Type B pancreatic cell (in vitro differentiated cells): ENCODE results near the gene RAB11A. TPM values are rescaled to one million over a fixed set of nuclear protein-coding genes. Genes with fewer than 3 reads are reported as not detected.

Experiments used
- DNase-seq: peaks from one replicate; pipeline ENCODE4 v3.0.0; 2021; ENCODE audit warnings: mixed read lengths; ENCODE audit not compliant: unreplicated experiment; ENCODE audit errors: extremely low spot score
- H3K27ac Mint-ChIP-seq: 2 replicates; pipeline ENCODE4 v1.8.0; 2021; ENCODE audit warnings: mild to moderate bottlenecking, mixed read lengths
- H3K27me3 Mint-ChIP-seq: 2 replicates; pipeline ENCODE4 v1.8.0; 2021; ENCODE audit warnings: mixed read lengths
- H3K36me3 Mint-ChIP-seq: 2 replicates; pipeline ENCODE4 v1.8.0; 2021; ENCODE audit warnings: mixed read lengths
- H3K4me1 Mint-ChIP-seq: one replicate; pipeline ENCODE4 v1.8.0; 2021; ENCODE audit warnings: mixed read lengths; ENCODE audit not compliant: unreplicated experiment
- H3K4me3 Mint-ChIP-seq: 2 replicates; pipeline ENCODE4 v1.8.0; 2021; ENCODE audit warnings: mild to moderate bottlenecking, mixed read lengths
- H3K9me3 Mint-ChIP-seq: 2 replicates; pipeline ENCODE4 v1.8.0; 2021; ENCODE audit warnings: mixed read lengths
- CTCF ChIP-seq: fragments of 200-600 bp; sonication (generic); conservative IDR thresholded peaks from 2 replicates; pipeline ENCODE4 v1.5.0; 2021; ENCODE audit warnings: antibody characterized with exemption, mild to moderate bottlenecking
- total RNA-seq: library from RNA; stranded (reverse); gene quantifications from 2 replicates; pipeline ENCODE4 v1.2.1, GENCODE V29; 2021; ENCODE audit warnings: low replicate concordance

RAB11A gene
- total RNA-seq, 1 donor from 2014 or later, result 266 TPM

- no peaks in the 10 kb centered on the region for H3K36me3 Mint-ChIP-seq
- H3K4me3 Mint-ChIP-seq, result peak overlapping the region; percentile 8
- no peak for TF ChIP-seq CTCF
- peaks cover 53% of the 10 kb centered on the region for H3K4me1 Mint-ChIP-seq
- peak overlapping the region; percentile 95 for H3K27ac Mint-ChIP-seq
- no peaks in the 10 kb centered on the region for H3K9me3 Mint-ChIP-seq
- DNase-seq, result no peak
- H3K27me3 Mint-ChIP-seq, result no peaks in the 10 kb centered on the region
Measured at GRCh38 chr15:65833501-65834205, 35.6 kb upstream of the RAB11A start.

GRCh38 chr15:65834603-65835282, 34.5 kb upstream of the RAB11A start:
- TF ChIP-seq CTCF, result no peak
- H3K4me1 Mint-ChIP-seq, result peaks cover 47% of the 10 kb centered on the region
- peak overlapping the region; percentile 33 for H3K27ac Mint-ChIP-seq
- H3K36me3 Mint-ChIP-seq, result no peaks in the 10 kb centered on the region
- no peaks in the 10 kb centered on the region for H3K9me3 Mint-ChIP-seq
- H3K27me3 Mint-ChIP-seq, result no peaks in the 10 kb centered on the region
- peak overlapping the region; percentile 18 for H3K4me3 Mint-ChIP-seq
- DNase-seq, result no peak

- Mint-ChIP-seq H3K4me1 (peaks cover 46% of the 10 kb centered on the region), H3K27me3 (no peaks in the 10 kb centered on the region), H3K4me3 (no peak overlapping the region), H3K27ac (peak overlapping the region; percentile 33), H3K9me3 (no peaks in the 10 kb centered on the region), H3K36me3 (no peaks in the 10 kb centered on the region)
- no peak for TF ChIP-seq CTCF
- DNase-seq, result no peak
Measured at GRCh38 chr15:65835447-65835846, 33.8 kb upstream of the RAB11A start.

GRCh38 chr15:65836665-65837064, 32.6 kb upstream of the RAB11A start:
- no peak for DNase-seq
- no peaks in the 10 kb centered on the region for H3K27me3 Mint-ChIP-seq
- TF ChIP-seq CTCF, result peak; percentile 25
- H3K27ac Mint-ChIP-seq, result no peak overlapping the region
- no peak overlapping the region for H3K4me3 Mint-ChIP-seq
- no peaks in the 10 kb centered on the region for H3K36me3 Mint-ChIP-seq
- peaks cover 48% of the 10 kb centered on the region for H3K4me1 Mint-ChIP-seq
- H3K9me3 Mint-ChIP-seq, result no peaks in the 10 kb centered on the region

GRCh38 chr15:65837301-65838294, 31.7 kb upstream of the RAB11A start:
- H3K4me1 Mint-ChIP-seq, result peaks cover 42% of the 10 kb centered on the region
- no peak for DNase-seq
- H3K27ac Mint-ChIP-seq, result no peak overlapping the region
- no peaks in the 10 kb centered on the region for H3K27me3 Mint-ChIP-seq
- no peak overlapping the region for H3K4me3 Mint-ChIP-seq
- no peak for TF ChIP-seq CTCF
- no peaks in the 10 kb centered on the region for H3K9me3 Mint-ChIP-seq
- H3K36me3 Mint-ChIP-seq, result no peaks in the 10 kb centered on the region
